ENCODE measurements around the gene KCNAB2.

The KCNAB2 gene

GRCh38 chr1:6133146-6133895 is 87.6 kb downstream of the KCNAB2 start:
- POLR2A ChIA-PET (ENCODE audit: low non-redundant PET) = no interaction called here
- CTCF ChIA-PET = interaction anchor here (0.8 kb wide), 1 partner anchor 468 kb away, joined by 3 read pairs; no protein-coding TSS in a partner anchor
- no peak overlapping the region for H3K27ac ChIP-seq
- no peak for DNase-seq (ENCODE audit: low spot score)
- TF ChIP-seq CTCF (conservative IDR thresholded peaks at IDR 0.05; ENCODE audit: low read depth) = no peak

- no peak for TF ChIP-seq CTCF (conservative IDR thresholded peaks at IDR 0.05; ENCODE audit: low read depth)
- ChIA-PET CTCF (no interaction called here), POLR2A (ENCODE audit: low non-redundant PET) (no interaction called here)
- no peak for DNase-seq (ENCODE audit: low spot score)
- no peak overlapping the region for H3K27ac ChIP-seq
Observed at GRCh38 chr1:6134206-6134605, 88.5 kb downstream of the KCNAB2 start.

- TF ChIP-seq CTCF (conservative IDR thresholded peaks at IDR 0.05; ENCODE audit: low read depth) = no peak
- no peak overlapping the region for H3K27ac ChIP-seq
- ChIA-PET POLR2A (ENCODE audit: low non-redundant PET) (no interaction called here), CTCF (interaction anchor here (0.6 kb wide), 1 partner anchor 19 kb away, joined by 4 read pairs; no protein-coding TSS in a partner anchor)
- DNase-seq (ENCODE audit: low spot score) = no peak
Observed at GRCh38 chr1:6134741-6135510, 89.2 kb downstream of the KCNAB2 start.

GRCh38 chr1:6136516-6137220 is 91.0 kb downstream of the KCNAB2 start:
- no peak for TF ChIP-seq CTCF (conservative IDR thresholded peaks at IDR 0.05; ENCODE audit: low read depth)
- POLR2A ChIA-PET (ENCODE audit: low non-redundant PET) = no interaction called here
- no peak overlapping the region for H3K27ac ChIP-seq
- no peak for DNase-seq (ENCODE audit: low spot score)
- CTCF ChIA-PET = interaction anchor here (0.6 kb wide), 1 partner anchor 46 kb away, joined by 5 read pairs; no protein-coding TSS in a partner anchor

GRCh38 chr1:6137758-6138157 is 92.1 kb downstream of the KCNAB2 start:
- DNase-seq (ENCODE audit: low spot score) = no peak
- no peak for TF ChIP-seq CTCF (conservative IDR thresholded peaks at IDR 0.05; ENCODE audit: low read depth)
- CTCF ChIA-PET = no interaction called here
- H3K27ac ChIP-seq = no peak overlapping the region
- POLR2A ChIA-PET (ENCODE audit: low non-redundant PET) = no interaction called here

GRCh38 chr1:6140413-6140812 is 94.7 kb downstream of the KCNAB2 start:
- ChIA-PET POLR2A (ENCODE audit: low non-redundant PET) (no interaction called here), CTCF (no interaction called here)
- no peak for TF ChIP-seq CTCF (conservative IDR thresholded peaks at IDR 0.05; ENCODE audit: low read depth)
- no peak for DNase-seq (ENCODE audit: low spot score)
- no peak overlapping the region for H3K27ac ChIP-seq
